ENCODE results near the gene LARGE1. TPM values are rescaled to one million over a fixed set of nuclear protein-coding genes. Genes with fewer than 3 reads are reported as not detected.
"Not testable (repeated sequence)": the region's sequence is repeated elsewhere in the genome, so short reads cannot be mapped to it uniquely, and the experiment has no call there.

LARGE1 gene
- total RNA-seq, 2 experiments from 2014 or later = 0.18 to 0.58 TPM

GRCh38 chr22:33578752-33579151 lies 341.5 kb downstream of the LARGE1 start:
- no peak overlapping the region for H3K27ac Mint-ChIP-seq
- DNase-seq = no peak
- H3K4me1 Mint-ChIP-seq (ENCODE audit: low read depth) = no peaks in the 10 kb centered on the region
- CTCF ChIA-PET = interaction anchor here (1.1 to 2.9 kb wide), 3 partner anchors 57 to 62 kb away, joined by 3 to 20 read pairs (median 4); no protein-coding TSS in a partner anchor
- no peak overlapping the region for H3K4me3 Mint-ChIP-seq
- H3K27me3 Mint-ChIP-seq (ENCODE audit: low read depth) = no peaks in the 10 kb centered on the region
- H3K9me3 Mint-ChIP-seq (ENCODE audit: insufficient read depth) = peaks cover 2% of the 10 kb centered on the region
- no peak for ATAC-seq
- H3K36me3 Mint-ChIP-seq (ENCODE audit: low read depth) = no peaks in the 10 kb centered on the region
- POLR2A ChIA-PET = no interaction called here

- no peak overlapping the region for H3K27ac Mint-ChIP-seq
- no peaks in the 10 kb centered on the region for H3K36me3 Mint-ChIP-seq (ENCODE audit: low read depth)
- DNase-seq (no peak), ATAC-seq (no peak)
- H3K4me1 Mint-ChIP-seq (ENCODE audit: low read depth) = no peaks in the 10 kb centered on the region
- ChIA-PET POLR2A (no interaction called here), CTCF (interaction anchor here (0.8 to 2.9 kb wide), 4 partner anchors 56 to 61 kb away, joined by 3 to 20 read pairs (median 4); no protein-coding TSS in a partner anchor)
- no peaks in the 10 kb centered on the region for H3K9me3 Mint-ChIP-seq (ENCODE audit: insufficient read depth)
- no peaks in the 10 kb centered on the region for H3K27me3 Mint-ChIP-seq (ENCODE audit: low read depth)
- H3K4me3 Mint-ChIP-seq = no peak overlapping the region
Observed at GRCh38 chr22:33577862-33578411, 342.3 kb downstream of the LARGE1 start.

- DNase-seq (no peak), ATAC-seq (no peak)
- Mint-ChIP-seq H3K4me1 (ENCODE audit: low read depth) (no peaks in the 10 kb centered on the region), H3K27me3 (ENCODE audit: low read depth) (no peaks in the 10 kb centered on the region), H3K27ac (no peak overlapping the region), H3K4me3 (no peak overlapping the region), H3K36me3 (ENCODE audit: low read depth) (no peaks in the 10 kb centered on the region), H3K9me3 (ENCODE audit: insufficient read depth) (no peaks in the 10 kb centered on the region)
- POLR2A ChIA-PET = no interaction called here
- CTCF ChIA-PET = interaction anchor here (3.1 kb wide), 1 partner anchor 57 kb away, joined by 12 read pairs; no protein-coding TSS in a partner anchor
Observed at GRCh38 chr22:33576205-33576604, 344.1 kb downstream of the LARGE1 start.

- Mint-ChIP-seq H3K4me1 (ENCODE audit: low read depth) (no peaks in the 10 kb centered on the region), H3K27ac (no peak overlapping the region), H3K36me3 (ENCODE audit: low read depth) (no peaks in the 10 kb centered on the region), H3K27me3 (ENCODE audit: low read depth) (no peaks in the 10 kb centered on the region), H3K9me3 (ENCODE audit: insufficient read depth) (no peaks in the 10 kb centered on the region), H3K4me3 (no peak overlapping the region)
- ChIA-PET CTCF (interaction anchor here (1.1 to 3.1 kb wide), 2 partner anchors 56 to 274 kb away, joined by 4 to 12 read pairs; no protein-coding TSS in a partner anchor), POLR2A (no interaction called here)
- DNase-seq (no peak), ATAC-seq (no peak)
Observed at GRCh38 chr22:33575771-33576170, 344.5 kb downstream of the LARGE1 start.

GRCh38 chr22:33575041-33575440 lies 345.2 kb downstream of the LARGE1 start:
- Mint-ChIP-seq H3K27ac (no peak overlapping the region), H3K4me3 (no peak overlapping the region), H3K9me3 (ENCODE audit: insufficient read depth) (no peaks in the 10 kb centered on the region), H3K4me1 (ENCODE audit: low read depth) (no peaks in the 10 kb centered on the region), H3K27me3 (ENCODE audit: low read depth) (no peaks in the 10 kb centered on the region), H3K36me3 (ENCODE audit: low read depth) (no peaks in the 10 kb centered on the region)
- ATAC-seq = no peak
- ChIA-PET POLR2A (no interaction called here), CTCF (interaction anchor here (1.1 to 3.1 kb wide), 2 partner anchors 56 to 273 kb away, joined by 4 to 12 read pairs; no protein-coding TSS in a partner anchor)
- no peak for DNase-seq

GRCh38 chr22:33573479-33573878 lies 346.8 kb downstream of the LARGE1 start:
- Mint-ChIP-seq H3K27ac (no peak overlapping the region), H3K36me3 (ENCODE audit: low read depth) (no peaks in the 10 kb centered on the region), H3K4me1 (ENCODE audit: low read depth) (peaks cover 6% of the 10 kb centered on the region), H3K27me3 (ENCODE audit: low read depth) (no peaks in the 10 kb centered on the region), H3K4me3 (no peak overlapping the region), H3K9me3 (ENCODE audit: insufficient read depth) (no peaks in the 10 kb centered on the region)
- ChIA-PET CTCF (interaction anchor here (3.1 kb wide), 1 partner anchor 54 kb away, joined by 12 read pairs; no protein-coding TSS in a partner anchor), POLR2A (no interaction called here)
- DNase-seq (no peak), ATAC-seq (no peak)

- ATAC-seq = no peak
- Mint-ChIP-seq H3K27ac (no peak overlapping the region), H3K4me3 (no peak overlapping the region), H3K27me3 (ENCODE audit: low read depth) (no peaks in the 10 kb centered on the region), H3K9me3 (ENCODE audit: insufficient read depth) (no peaks in the 10 kb centered on the region), H3K4me1 (ENCODE audit: low read depth) (peaks cover 14% of the 10 kb centered on the region), H3K36me3 (ENCODE audit: low read depth) (no peaks in the 10 kb centered on the region)
- ChIA-PET POLR2A (no interaction called here), CTCF (no interaction called here)
- no peak for DNase-seq
Observed at GRCh38 chr22:33572086-33572485, 348.2 kb downstream of the LARGE1 start.

- ChIA-PET CTCF (interaction anchor here (1.4 kb wide), 1 partner anchor 51 kb away, joined by 4 read pairs; no protein-coding TSS in a partner anchor), POLR2A (no interaction called here)
- Mint-ChIP-seq H3K4me1 (ENCODE audit: low read depth) (peaks cover 14% of the 10 kb centered on the region), H3K9me3 (ENCODE audit: insufficient read depth) (peaks cover 5% of the 10 kb centered on the region), H3K27ac (no peak overlapping the region), H3K27me3 (ENCODE audit: low read depth) (no peaks in the 10 kb centered on the region), H3K36me3 (ENCODE audit: low read depth) (no peaks in the 10 kb centered on the region), H3K4me3 (no peak overlapping the region)
- DNase-seq (no peak), ATAC-seq (no peak)
Observed at GRCh38 chr22:33570110-33570509, 350.2 kb downstream of the LARGE1 start.

- Mint-ChIP-seq H3K27me3 (ENCODE audit: low read depth) (no peaks in the 10 kb centered on the region), H3K27ac (no peak overlapping the region), H3K4me1 (ENCODE audit: low read depth) (peaks cover 14% of the 10 kb centered on the region), H3K36me3 (ENCODE audit: low read depth) (no peaks in the 10 kb centered on the region), H3K4me3 (no peak overlapping the region), H3K9me3 (ENCODE audit: insufficient read depth) (peaks cover 5% of the 10 kb centered on the region)
- ChIA-PET CTCF (interaction anchor here (1.4 kb wide), 1 partner anchor 51 kb away, joined by 4 read pairs; no protein-coding TSS in a partner anchor), POLR2A (no interaction called here)
- ATAC-seq (no peak), DNase-seq (no peak)
Observed at GRCh38 chr22:33569559-33569958, 350.7 kb downstream of the LARGE1 start.

- Mint-ChIP-seq H3K9me3 (ENCODE audit: insufficient read depth) (peaks cover 5% of the 10 kb centered on the region), H3K27me3 (ENCODE audit: low read depth) (no peaks in the 10 kb centered on the region), H3K4me1 (ENCODE audit: low read depth) (peaks cover 14% of the 10 kb centered on the region), H3K36me3 (ENCODE audit: low read depth) (no peaks in the 10 kb centered on the region), H3K27ac (no peak overlapping the region), H3K4me3 (no peak overlapping the region)
- ChIA-PET CTCF (interaction anchor here (1.4 kb wide), 1 partner anchor 50 kb away, joined by 4 read pairs; no protein-coding TSS in a partner anchor), POLR2A (no interaction called here)
- DNase-seq = no peak
- no peak for ATAC-seq
Observed at GRCh38 chr22:33569018-33569417, 351.3 kb downstream of the LARGE1 start.

- ATAC-seq; CTCF ChIA-PET; H3K27ac Mint-ChIP-seq; H3K4me3 Mint-ChIP-seq; POLR2A ChIA-PET; DNase-seq; H3K27me3 Mint-ChIP-seq (ENCODE audit: low read depth); H3K36me3 Mint-ChIP-seq (ENCODE audit: low read depth): not testable (repeated sequence)
- peaks cover 14% of the 10 kb centered on the region for H3K4me1 Mint-ChIP-seq (ENCODE audit: low read depth)
- peaks cover 10% of the 10 kb centered on the region for H3K9me3 Mint-ChIP-seq (ENCODE audit: insufficient read depth)
Observed at GRCh38 chr22:33566495-33566894, 353.8 kb downstream of the LARGE1 start.

- peaks cover 14% of the 10 kb centered on the region for H3K4me1 Mint-ChIP-seq (ENCODE audit: low read depth)
- no peak overlapping the region for H3K27ac Mint-ChIP-seq
- H3K27me3 Mint-ChIP-seq (ENCODE audit: low read depth) = no peaks in the 10 kb centered on the region
- H3K36me3 Mint-ChIP-seq (ENCODE audit: low read depth) = no peaks in the 10 kb centered on the region
- H3K9me3 Mint-ChIP-seq (ENCODE audit: insufficient read depth) = peaks cover 14% of the 10 kb centered on the region
- DNase-seq (no peak), ATAC-seq (no peak)
- POLR2A ChIA-PET = no interaction called here
- no peak overlapping the region for H3K4me3 Mint-ChIP-seq
- CTCF ChIA-PET = no interaction called here
Observed at GRCh38 chr22:33565580-33565995, 354.7 kb downstream of the LARGE1 start.
